ENCODE data around the gene IRF6. TPM values are rescaled to one million over a fixed set of nuclear protein-coding genes. Genes with fewer than 3 reads are reported as not detected.

Gene IRF6
- polyA plus RNA-seq, 1 donor: 68.0 TPM

GRCh38 chr1:209775678-209776077, 30.3 kb downstream of the IRF6 start:
- Histone ChIP-seq H3K9me3 (ENCODE audit: control insufficient read depth, low read depth, low read length) (peaks cover 6% of the 10 kb centered on the region), H3K27me3 (ENCODE audit: control insufficient read depth, insufficient read depth, low read length) (no peaks in the 10 kb centered on the region), H3K27ac (ENCODE audit: low read length) (no peak overlapping the region), H3K36me3 (ENCODE audit: control insufficient read depth, insufficient read depth, low read length) (peaks cover 6% of the 10 kb centered on the region), H3K4me3 (ENCODE audit: low read length) (no peak overlapping the region), H3K4me1 (ENCODE audit: control insufficient read depth, insufficient read depth, low read length) (peaks cover 14% of the 10 kb centered on the region)
- no CpG with 5 or more reads among the region's 2 CpGs for WGBS (ENCODE audit: insufficient coverage, low lambda C conversion rate)
- DNase-seq: no peak

GRCh38 chr1:209774592-209774991, 31.4 kb downstream of the IRF6 start:
- no CpG with 5 or more reads among the region's 1 CpG for WGBS (ENCODE audit: insufficient coverage, low lambda C conversion rate)
- Histone ChIP-seq H3K4me3 (ENCODE audit: low read length) (no peak overlapping the region), H3K36me3 (ENCODE audit: control insufficient read depth, insufficient read depth, low read length) (peaks cover 6% of the 10 kb centered on the region), H3K9me3 (ENCODE audit: control insufficient read depth, low read depth, low read length) (peaks cover 9% of the 10 kb centered on the region), H3K27me3 (ENCODE audit: control insufficient read depth, insufficient read depth, low read length) (no peaks in the 10 kb centered on the region), H3K4me1 (ENCODE audit: control insufficient read depth, insufficient read depth, low read length) (peaks cover 3% of the 10 kb centered on the region), H3K27ac (ENCODE audit: low read length) (no peak overlapping the region)
- no peak for DNase-seq

GRCh38 chr1:209772126-209772525, 33.8 kb downstream of the IRF6 start:
- WGBS (ENCODE audit: insufficient coverage, low lambda C conversion rate): 87% methylated on average over 3 of the region's 6 CpGs
- no peak overlapping the region for H3K4me3 ChIP-seq (ENCODE audit: low read length)
- H3K27me3 ChIP-seq (ENCODE audit: control insufficient read depth, insufficient read depth, low read length): no peaks in the 10 kb centered on the region
- DNase-seq: no peak
- H3K36me3 ChIP-seq (ENCODE audit: control insufficient read depth, insufficient read depth, low read length): peaks cover 3% of the 10 kb centered on the region
- H3K27ac ChIP-seq (ENCODE audit: low read length): no peak overlapping the region
- peaks cover 7% of the 10 kb centered on the region for H3K4me1 ChIP-seq (ENCODE audit: control insufficient read depth, insufficient read depth, low read length)
- H3K9me3 ChIP-seq (ENCODE audit: control insufficient read depth, low read depth, low read length): peaks cover 9% of the 10 kb centered on the region

GRCh38 chr1:209770636-209771415, 35.1 kb downstream of the IRF6 start:
- Histone ChIP-seq H3K27me3 (ENCODE audit: control insufficient read depth, insufficient read depth, low read length) (no peaks in the 10 kb centered on the region), H3K9me3 (ENCODE audit: control insufficient read depth, low read depth, low read length) (peaks cover 9% of the 10 kb centered on the region), H3K4me1 (ENCODE audit: control insufficient read depth, insufficient read depth, low read length) (peaks cover 16% of the 10 kb centered on the region), H3K27ac (ENCODE audit: low read length) (no peak overlapping the region), H3K4me3 (ENCODE audit: low read length) (no peak overlapping the region), H3K36me3 (ENCODE audit: control insufficient read depth, insufficient read depth, low read length) (peaks cover 2% of the 10 kb centered on the region)
- DNase-seq: no peak
- no CpG with 5 or more reads among the region's 17 CpGs for WGBS (ENCODE audit: insufficient coverage, low lambda C conversion rate)

- no peak for DNase-seq
- H3K27me3 ChIP-seq (ENCODE audit: control insufficient read depth, insufficient read depth, low read length): no peaks in the 10 kb centered on the region
- no peak overlapping the region for H3K4me3 ChIP-seq (ENCODE audit: low read length)
- WGBS (ENCODE audit: insufficient coverage, low lambda C conversion rate): 83% methylated on average over 1 of the region's 7 CpGs
- H3K27ac ChIP-seq (ENCODE audit: low read length): peak overlapping the region; percentile 36
- H3K36me3 ChIP-seq (ENCODE audit: control insufficient read depth, insufficient read depth, low read length): peaks cover 2% of the 10 kb centered on the region
- H3K4me1 ChIP-seq (ENCODE audit: control insufficient read depth, insufficient read depth, low read length): peaks cover 22% of the 10 kb centered on the region
- H3K9me3 ChIP-seq (ENCODE audit: control insufficient read depth, low read depth, low read length): peaks cover 9% of the 10 kb centered on the region
Observed at GRCh38 chr1:209769971-209770370, 36.0 kb downstream of the IRF6 start.

GRCh38 chr1:209769171-209769904, 36.6 kb downstream of the IRF6 start:
- no CpG with 5 or more reads among the region's 13 CpGs for WGBS (ENCODE audit: insufficient coverage, low lambda C conversion rate)
- peak overlapping the region; percentile 36 for H3K27ac ChIP-seq (ENCODE audit: low read length)
- H3K9me3 ChIP-seq (ENCODE audit: control insufficient read depth, low read depth, low read length): peaks cover 9% of the 10 kb centered on the region
- peaks cover 22% of the 10 kb centered on the region for H3K4me1 ChIP-seq (ENCODE audit: control insufficient read depth, insufficient read depth, low read length)
- peaks cover 2% of the 10 kb centered on the region for H3K36me3 ChIP-seq (ENCODE audit: control insufficient read depth, insufficient read depth, low read length)
- DNase-seq: peak in 1 of 2 donors; percentile 31
- H3K27me3 ChIP-seq (ENCODE audit: control insufficient read depth, insufficient read depth, low read length): no peaks in the 10 kb centered on the region
- H3K4me3 ChIP-seq (ENCODE audit: low read length): no peak overlapping the region

- Histone ChIP-seq H3K4me3 (ENCODE audit: low read length) (no peak overlapping the region), H3K27ac (ENCODE audit: low read length) (no peak overlapping the region), H3K4me1 (ENCODE audit: control insufficient read depth, insufficient read depth, low read length) (peaks cover 22% of the 10 kb centered on the region), H3K9me3 (ENCODE audit: control insufficient read depth, low read depth, low read length) (peaks cover 9% of the 10 kb centered on the region), H3K36me3 (ENCODE audit: control insufficient read depth, insufficient read depth, low read length) (peaks cover 2% of the 10 kb centered on the region), H3K27me3 (ENCODE audit: control insufficient read depth, insufficient read depth, low read length) (no peaks in the 10 kb centered on the region)
- no CpG with 5 or more reads among the region's 9 CpGs for WGBS (ENCODE audit: insufficient coverage, low lambda C conversion rate)
- DNase-seq: no peak
Observed at GRCh38 chr1:209768354-209768774, 37.6 kb downstream of the IRF6 start.

GRCh38 chr1:209767706-209768105, 38.2 kb downstream of the IRF6 start:
- Histone ChIP-seq H3K27ac (ENCODE audit: low read length) (peak overlapping the region; percentile 34), H3K36me3 (ENCODE audit: control insufficient read depth, insufficient read depth, low read length) (peaks cover 2% of the 10 kb centered on the region)

GRCh38 chr1:209767096-209767495, 38.8 kb downstream of the IRF6 start:
- H3K4me1 ChIP-seq (ENCODE audit: control insufficient read depth, insufficient read depth, low read length): peaks cover 22% of the 10 kb centered on the region
- H3K36me3 ChIP-seq (ENCODE audit: control insufficient read depth, insufficient read depth, low read length): peaks cover 2% of the 10 kb centered on the region
- H3K4me3 ChIP-seq (ENCODE audit: low read length): no peak overlapping the region
- H3K27ac ChIP-seq (ENCODE audit: low read length): peak overlapping the region; percentile 86
- no peaks in the 10 kb centered on the region for H3K27me3 ChIP-seq (ENCODE audit: control insufficient read depth, insufficient read depth, low read length)
- peaks cover 9% of the 10 kb centered on the region for H3K9me3 ChIP-seq (ENCODE audit: control insufficient read depth, low read depth, low read length)
- DNase-seq: peak; percentile 43 to 51

More at GRCh38 chr1:209767706-209768105, 38.2 kb downstream of the IRF6 start:
- H3K4me1 ChIP-seq (ENCODE audit: control insufficient read depth, insufficient read depth, low read length): peaks cover 22% of the 10 kb centered on the region
- no peak for DNase-seq
- no peaks in the 10 kb centered on the region for H3K27me3 ChIP-seq (ENCODE audit: control insufficient read depth, insufficient read depth, low read length)
- H3K9me3 ChIP-seq (ENCODE audit: control insufficient read depth, low read depth, low read length): peaks cover 9% of the 10 kb centered on the region
- no peak overlapping the region for H3K4me3 ChIP-seq (ENCODE audit: low read length)

GRCh38 chr1:209766051-209766450, 39.9 kb downstream of the IRF6 start:
- H3K27me3 ChIP-seq (ENCODE audit: control insufficient read depth, insufficient read depth, low read length): no peaks in the 10 kb centered on the region
- peak overlapping the region; percentile 86 for H3K27ac ChIP-seq (ENCODE audit: low read length)
- peaks cover 6% of the 10 kb centered on the region for H3K9me3 ChIP-seq (ENCODE audit: control insufficient read depth, low read depth, low read length)
- 0% methylated on average over 1 of the region's 2 CpGs for WGBS (ENCODE audit: insufficient coverage, low lambda C conversion rate)
- no peak overlapping the region for H3K4me3 ChIP-seq (ENCODE audit: low read length)
- peak; percentile 86 to 92 for DNase-seq
- peaks cover 22% of the 10 kb centered on the region for H3K4me1 ChIP-seq (ENCODE audit: control insufficient read depth, insufficient read depth, low read length)
- H3K36me3 ChIP-seq (ENCODE audit: control insufficient read depth, insufficient read depth, low read length): peaks cover 2% of the 10 kb centered on the region
